HG02884 (cell line): ENCODE data around the gene CEACAM18.
"Not testable (repeated sequence)": the region's sequence is repeated elsewhere in the genome, so short reads cannot be mapped to it uniquely, and the experiment has no call there.

Experiments used
- ATAC-seq: cut with Tn5 transposase; IDR thresholded peaks from one replicate; pipeline ENCODE4 v1.9.1; 2021; ENCODE audit warnings: mild to moderate bottlenecking, moderate library complexity; ENCODE audit not compliant: unreplicated experiment

CEACAM18 gene

DNA sequence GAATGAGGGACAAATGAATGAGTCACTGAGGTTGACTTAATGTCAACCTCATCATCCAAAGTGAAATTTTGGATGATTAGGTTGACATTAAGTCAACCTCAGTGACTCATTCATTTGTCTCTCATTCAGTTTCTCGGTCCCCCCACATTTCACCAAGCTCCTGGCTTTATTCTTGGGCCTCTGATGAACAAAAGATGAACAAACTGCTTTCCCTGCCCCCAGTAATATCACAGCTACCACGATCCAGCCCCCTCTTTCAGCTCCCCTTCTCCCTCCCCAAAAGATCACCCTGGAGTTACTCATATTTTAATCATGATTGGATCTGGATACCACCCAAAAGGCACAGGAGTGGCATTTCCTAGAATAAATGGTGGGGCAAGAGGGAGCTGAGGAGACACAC is 10.8 kb downstream of the CEACAM18 start:
- ATAC-seq, result no peak

DNA sequence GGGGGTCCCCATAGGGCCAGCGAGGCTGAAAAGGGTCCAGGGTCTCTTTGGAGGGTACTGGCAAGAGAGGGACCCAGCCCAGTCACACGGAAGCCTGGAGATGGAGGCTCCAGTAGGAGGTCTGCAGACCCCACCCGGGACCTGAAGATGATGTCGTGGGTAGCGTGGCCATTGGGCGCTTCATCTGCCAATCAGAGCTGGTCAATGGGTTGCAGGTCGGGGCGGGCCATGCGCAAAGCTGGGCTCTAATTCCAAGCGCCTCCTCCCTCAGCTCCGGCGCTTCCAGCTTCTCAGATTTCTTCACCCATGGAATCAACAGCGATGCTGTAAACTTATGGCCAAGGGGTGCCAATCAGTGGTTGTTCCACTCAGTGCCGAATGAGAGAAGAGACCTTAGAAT is 12.3 kb downstream of the CEACAM18 start:
- no peak for ATAC-seq

DNA sequence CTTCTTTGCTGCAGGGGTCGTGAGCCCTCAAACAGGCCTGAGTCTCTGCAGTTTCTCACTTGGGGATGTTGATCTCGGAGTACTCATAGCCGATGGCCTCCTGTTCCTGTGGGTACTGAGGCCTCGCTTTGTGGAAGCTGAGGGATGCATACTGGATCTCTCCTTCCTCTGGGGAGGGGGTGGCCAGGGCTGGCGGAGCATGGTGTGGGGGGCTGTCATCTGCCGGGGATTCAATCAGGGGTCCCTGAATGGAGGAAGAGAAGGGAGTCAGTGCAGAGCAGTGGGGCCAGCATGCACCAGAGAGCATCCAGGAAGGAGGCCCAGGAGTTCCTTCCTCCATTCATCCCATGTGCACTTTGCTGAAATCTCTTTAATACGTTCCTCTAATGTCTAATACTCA is 13.2 kb downstream of the CEACAM18 start:
- ATAC-seq, result no peak

DNA sequence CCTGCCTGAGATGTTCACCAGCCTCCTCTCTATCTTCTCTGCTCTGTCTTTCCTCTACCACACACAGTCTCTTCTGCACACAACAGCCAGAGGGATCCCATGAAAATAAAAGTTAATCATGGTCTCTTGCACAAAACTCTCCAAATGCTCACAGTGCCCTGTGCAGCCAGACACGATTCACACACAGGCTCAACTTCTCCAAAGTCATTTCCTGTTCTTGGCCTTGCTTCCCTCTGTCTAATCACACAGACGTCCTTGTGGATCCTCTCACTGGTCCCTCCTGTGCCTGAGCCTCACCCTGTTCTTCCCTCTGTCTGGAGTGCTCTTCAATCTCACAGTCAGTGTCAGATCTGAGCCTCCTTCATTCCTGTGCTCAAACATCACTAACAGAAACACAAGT is 15.4 kb downstream of the CEACAM18 start:
- ATAC-seq, result no peak

DNA sequence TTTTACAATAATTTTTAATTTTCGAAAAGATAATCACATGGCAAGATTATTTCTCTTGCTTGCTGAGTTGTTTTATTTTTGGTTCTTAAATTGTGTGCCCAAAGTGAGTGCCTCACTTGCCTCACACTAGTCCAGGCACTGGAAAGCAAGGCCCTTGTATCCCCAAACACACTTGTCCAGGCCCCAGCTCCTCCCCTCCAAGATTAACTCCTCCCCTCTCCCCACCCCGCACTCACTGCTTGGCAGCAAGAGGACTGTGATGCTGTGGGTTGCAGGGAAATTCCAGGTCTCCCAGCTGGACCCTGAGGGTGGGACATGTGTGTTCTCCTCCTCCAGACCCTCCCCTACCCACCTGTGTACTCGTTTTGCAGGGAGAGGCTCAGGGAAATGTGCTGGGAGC is 19.3 kb downstream of the CEACAM18 start:
- no peak for ATAC-seq

DNA sequence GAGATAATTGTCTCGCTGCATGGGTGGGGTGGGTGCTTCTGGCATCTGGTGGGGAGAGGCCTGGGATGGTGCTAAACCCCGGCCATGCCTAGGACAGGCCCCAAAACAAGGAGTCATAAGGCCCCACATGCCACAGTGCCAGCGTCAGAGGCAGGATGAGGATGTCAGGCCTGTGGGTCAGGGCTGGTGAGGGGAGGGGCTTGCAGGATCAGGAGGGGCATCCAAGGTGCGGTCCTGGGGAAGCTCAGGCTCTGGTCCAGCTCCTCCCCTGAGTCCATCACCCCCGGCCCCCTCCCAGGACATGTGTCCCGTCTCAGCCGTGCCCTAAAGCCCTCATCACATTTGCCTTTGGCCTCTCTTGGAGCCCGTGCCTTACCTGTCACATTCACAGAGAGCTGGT is 22.6 kb downstream of the CEACAM18 start:
- ATAC-seq, result not testable (repeated sequence)

DNA sequence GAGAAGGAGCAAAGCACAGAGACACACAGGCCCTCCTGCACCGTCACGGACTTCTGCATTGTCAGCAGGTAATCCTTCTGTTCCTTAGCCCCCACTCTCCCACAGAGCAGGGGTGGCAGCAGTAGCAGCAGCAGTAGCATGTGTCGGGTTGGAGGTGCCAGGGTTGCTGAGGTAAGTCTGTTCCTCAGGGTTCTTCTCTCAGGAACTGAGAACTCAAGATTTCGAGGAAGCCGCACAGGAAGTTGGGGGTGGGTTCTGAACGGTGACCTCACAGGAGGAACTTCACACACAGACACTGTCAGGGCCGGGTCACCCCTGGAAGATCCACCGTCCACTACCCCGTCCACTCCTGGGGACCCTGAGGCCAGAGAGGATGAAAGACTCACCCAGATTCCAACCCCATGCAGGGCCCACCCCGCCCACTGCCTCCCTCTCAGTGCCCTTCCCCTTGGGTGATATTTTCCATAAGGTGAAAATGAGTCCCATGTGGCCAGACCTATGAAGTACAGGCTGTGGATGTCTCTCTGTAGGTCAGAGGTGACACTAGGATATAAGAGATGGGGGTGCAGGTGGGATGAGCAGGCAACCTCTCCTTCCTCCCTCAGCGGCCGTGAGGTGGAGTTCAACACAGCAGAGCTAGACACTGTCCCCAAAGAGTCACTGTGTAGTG is 23.4 kb downstream of the CEACAM18 start, which contains the start of gene SIGLEC12:
Gene SIGLEC12, minus strand, starts transcription at position 207 of the 670 bp plus-strand sequence. Its CDS starts 67 bp downstream, at position 140.
- no peak for ATAC-seq

DNA sequence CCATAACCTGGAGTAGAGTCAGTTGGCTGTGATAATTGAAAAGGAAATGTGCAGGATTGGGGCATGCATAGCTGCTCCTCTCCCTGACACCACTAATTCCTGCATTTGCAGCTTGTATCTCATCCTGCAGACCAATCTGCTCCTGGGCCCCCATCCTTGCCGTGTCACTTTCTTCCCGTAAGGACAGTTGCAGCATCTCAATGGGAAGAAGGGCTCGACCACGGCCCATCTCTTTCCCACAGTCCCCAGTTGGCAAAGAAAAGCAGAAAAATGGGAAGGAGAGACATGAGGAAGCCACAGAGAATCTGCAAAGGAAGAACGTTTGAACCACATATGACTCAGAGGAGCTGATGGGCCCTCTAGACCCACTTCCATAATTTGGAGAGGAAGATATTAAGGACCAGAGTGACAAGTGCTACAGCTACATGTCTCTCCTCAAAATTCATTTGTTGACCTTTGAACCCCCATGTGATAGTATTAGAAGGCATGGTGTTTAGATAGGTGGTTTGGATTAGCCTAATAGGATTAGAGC is 25.0 kb downstream of the CEACAM18 start:
- ATAC-seq, result no peak

DNA sequence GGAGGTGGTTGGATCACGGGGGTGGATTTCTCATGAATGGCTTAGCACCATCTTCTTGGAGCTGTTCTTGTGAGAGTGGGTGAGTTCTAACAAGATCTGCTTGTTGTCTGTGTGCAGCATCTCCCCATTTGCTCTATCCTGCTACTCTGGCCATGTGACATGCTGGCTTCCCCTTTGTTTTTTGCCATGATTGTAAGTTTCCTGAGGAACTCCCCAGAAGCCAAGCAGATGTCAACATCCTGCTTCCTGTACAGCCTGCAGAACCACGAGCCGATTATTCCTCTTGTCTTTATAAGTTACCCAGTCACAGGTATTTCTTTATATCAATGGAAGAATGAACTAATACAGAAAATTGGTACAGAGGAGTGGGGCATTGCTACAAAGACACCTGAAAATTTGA is 25.6 kb downstream of the CEACAM18 start:
- ATAC-seq, result no peak

DNA sequence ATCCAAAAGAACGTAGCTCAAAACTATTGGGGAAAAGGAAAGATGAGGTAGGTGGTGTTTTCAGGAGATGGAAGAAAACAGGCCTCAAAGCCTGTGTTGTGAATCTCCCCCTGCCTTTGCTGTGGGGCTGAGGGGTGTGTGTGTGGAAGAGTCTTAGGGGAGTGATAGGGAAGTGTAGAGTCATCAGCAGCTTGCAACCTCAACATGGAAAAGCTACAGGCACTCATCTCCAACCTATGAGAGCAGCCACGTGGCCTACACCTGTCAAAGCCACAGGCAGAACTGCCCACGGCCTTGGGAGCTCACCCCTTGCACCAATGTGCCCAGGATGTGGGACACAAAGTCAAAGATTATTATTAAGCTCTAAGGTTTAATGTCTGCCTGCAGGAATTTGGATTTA is 27.6 kb downstream of the CEACAM18 start:
- ATAC-seq, result no peak

DNA sequence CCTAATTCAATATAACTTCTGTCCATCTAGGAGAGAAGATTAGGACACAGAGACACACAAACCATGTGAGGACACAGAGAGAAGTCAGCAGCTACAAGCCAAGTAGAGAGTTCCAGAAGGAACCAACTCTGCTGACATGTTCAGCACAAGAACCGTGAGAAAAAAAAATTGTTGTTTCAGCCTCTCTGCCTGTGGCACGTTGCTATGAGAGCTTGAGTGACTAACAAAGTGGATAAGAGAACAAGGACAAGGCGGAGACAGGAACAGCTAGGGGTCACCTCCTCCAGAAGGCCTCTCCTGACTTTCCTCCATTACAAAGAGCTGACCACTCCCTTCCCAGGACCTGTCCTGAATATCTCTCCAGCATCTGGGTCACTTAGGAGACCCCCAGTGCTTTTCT is 28.9 kb downstream of the CEACAM18 start:
- ATAC-seq, result no peak

DNA sequence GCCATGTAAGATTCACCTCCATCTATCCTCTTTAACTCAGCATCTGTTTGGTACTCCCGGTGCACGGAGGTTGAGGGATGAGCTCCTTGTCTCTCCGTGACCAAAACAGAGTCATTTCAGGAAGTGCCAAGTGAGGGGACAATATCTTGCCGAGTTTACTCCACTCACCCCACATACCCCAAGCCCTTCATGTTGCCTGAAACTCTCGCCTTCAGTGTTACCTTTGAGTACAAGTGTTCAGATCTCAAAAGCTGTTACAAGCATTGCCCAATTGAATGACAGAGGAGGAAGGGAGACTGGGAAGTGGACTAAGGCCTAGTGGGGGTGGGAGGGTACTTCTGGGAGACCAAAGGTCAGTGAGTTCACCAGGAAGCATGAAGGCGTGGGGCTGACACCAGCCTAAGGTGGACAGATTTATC is 29.3 kb downstream of the CEACAM18 start:
- ATAC-seq, result no peak

DNA sequence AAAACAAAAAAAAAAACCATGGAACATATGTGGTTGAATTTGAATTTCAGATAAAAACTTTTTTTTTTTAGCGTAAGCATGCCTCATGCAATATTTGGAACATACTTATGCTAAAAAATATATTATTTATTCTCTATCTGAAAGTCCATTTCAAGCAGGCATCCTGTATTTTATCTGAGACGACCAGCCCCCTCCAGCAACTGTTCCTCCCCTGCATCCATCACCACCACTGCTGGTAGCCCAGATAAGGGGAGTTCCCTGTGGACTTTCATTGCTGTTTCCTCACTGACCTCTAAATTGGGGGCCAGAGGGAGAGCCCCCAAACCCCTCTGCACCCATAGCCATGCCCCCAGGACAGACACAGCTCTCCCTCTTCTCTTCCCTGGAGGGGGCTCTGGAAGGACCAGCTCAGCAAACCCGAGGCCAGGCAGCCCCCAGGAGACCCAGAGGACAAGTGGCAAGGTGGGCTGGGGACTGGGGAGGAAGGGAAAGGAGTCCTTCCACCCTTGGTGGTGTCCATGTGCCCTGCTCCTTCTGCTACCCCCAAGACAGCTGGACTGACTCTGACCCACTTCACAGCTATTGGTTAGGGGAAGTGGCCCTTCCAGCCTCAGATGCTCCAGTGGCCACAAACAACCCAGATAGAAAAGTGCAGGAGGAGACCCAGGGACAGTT is 29.9 kb downstream of the CEACAM18 start:
- ATAC-seq, result no peak

DNA sequence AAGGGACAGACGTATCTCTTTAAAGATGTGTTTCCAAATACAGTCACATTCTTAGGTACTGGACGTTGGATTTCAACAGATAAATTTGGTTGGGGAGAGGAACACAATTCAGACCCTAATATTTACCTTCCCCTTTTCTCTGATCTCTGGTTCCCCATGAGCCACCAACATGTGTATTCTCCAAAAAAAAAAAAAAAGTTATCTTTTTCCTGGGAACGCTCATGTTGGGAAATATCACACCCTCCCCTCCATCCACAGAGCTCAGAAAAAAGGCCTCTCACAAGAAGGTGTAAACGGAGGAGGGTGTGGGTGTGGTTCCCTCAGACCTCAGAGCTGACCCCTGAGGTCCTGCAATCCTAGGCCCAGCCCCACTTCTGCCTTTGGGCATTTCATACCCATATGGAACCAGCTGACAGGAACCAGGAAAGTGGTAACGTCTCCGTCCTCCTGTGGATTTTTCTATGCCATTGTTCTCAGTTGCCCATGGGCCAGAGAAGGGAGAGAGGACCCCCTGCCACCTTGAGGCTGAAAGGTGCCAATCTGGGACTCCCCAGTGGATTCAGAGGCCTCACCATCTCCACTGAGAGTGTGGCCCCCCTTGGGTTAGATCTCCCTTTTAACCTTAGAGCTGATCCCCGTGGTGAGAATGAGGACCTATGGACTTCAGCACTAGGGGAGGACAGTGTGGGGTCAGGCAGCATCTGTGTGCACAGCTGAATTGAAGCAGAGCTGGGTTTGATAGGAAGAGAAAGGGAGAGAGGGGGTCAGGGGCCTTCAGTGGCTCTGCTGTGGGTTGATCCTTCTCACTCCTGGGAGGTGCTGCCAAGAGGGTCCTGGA is 31.7 kb downstream of the CEACAM18 start:
- ATAC-seq, result no peak

DNA sequence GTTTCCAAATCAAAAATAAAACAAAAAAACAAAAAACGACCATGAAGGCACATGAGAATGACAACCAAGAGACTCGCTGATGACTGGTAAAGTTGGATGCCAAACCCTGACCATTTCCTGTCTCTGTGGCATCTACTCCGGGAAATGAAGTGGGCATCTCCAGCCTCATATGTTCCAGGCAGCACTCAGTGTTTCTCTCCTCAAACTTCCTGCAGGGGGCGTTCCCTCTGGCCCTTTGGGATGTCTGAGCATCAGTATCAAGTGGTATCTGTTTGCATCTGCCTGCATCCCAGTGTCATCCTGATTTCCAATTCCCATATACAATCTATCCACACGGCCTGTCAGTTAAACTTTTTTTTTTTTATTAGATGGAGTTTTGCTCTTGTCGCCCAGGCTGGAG is 33.0 kb downstream of the CEACAM18 start:
- no peak for ATAC-seq

DNA sequence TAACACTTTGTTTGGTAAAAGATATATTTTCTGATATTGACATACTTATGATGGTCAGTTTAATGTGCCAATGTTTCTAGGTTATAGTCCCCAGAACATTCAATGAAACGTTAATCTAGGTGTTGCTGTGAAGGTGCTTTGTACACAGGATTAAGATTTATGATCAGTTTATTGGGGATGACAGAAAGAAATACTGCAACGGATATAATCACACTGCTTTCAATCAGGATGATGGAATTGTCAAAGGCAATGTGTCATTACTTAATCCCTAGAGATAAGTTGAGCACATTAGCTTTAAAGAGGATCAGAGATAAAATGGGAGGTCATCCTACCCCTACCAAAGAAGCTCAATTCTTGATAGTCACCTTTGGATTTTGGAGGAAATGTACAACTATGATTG is 35.6 kb downstream of the CEACAM18 start:
- ATAC-seq, result no peak

DNA sequence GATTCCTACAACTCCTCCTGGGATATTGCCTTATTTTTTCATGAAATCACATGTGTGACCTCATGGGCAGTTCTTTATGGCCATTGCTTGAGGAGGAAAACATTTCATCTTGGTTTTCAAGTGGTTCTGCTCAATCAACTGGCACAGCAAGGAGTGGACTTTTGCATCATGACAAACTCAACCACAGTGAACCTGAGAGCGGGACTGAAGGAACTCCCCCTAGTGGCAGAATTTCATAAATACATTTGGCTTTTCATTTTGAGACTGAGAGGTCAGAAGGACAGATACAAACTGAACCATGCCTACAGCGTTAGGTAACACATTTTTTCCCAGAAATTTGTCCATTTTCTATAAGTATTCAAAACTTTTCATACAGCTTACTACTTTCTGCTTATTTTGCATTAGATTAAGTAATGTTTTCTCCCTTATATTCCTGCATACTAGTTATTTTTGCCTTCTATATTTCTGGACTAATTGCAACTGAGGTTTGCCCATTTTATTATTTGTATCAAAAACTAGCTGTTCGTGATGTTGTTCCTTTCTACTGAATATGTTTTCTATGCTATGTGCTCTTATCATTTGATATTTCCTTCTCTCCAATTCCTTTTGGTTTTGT is 36.6 kb downstream of the CEACAM18 start:
- no peak for ATAC-seq

DNA sequence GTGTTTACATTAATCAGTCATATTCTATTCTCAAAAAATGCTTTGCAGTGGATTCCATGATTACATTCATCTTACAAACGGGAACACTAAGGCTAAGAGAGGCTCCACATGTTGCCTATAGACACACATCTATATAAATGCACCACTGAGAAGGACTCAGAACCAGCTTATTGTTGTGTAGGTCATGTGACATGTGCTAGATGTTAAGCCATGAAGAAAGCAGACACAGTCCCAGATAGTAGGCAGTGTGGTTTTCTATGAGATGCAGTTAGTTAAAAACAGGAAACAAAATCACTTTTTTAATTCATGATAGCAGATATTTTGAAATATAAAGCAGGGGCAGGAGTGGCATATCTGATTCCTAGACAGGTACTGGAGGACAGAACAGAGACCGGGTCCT is 42.4 kb downstream of the CEACAM18 start:
- no peak for ATAC-seq

DNA sequence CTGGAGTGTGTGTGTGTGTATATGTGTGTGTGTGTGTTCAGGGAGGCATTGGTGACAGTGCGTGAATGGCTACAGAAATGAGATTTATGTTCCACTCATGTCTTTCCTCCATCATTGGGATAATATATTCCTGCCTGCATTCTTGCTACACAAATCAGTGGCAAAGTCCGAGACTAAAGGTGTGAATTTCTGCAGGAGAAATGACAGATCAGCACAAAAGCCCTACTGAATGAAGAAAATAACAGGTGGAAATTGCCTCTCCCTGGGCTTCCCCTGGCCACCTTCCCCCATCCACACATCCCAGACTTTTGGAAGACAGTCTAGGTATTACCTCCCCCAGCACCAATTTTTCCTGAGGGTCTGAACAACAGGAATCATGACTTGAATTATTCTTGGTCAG is 43.0 kb downstream of the CEACAM18 start:
- no peak for ATAC-seq

DNA sequence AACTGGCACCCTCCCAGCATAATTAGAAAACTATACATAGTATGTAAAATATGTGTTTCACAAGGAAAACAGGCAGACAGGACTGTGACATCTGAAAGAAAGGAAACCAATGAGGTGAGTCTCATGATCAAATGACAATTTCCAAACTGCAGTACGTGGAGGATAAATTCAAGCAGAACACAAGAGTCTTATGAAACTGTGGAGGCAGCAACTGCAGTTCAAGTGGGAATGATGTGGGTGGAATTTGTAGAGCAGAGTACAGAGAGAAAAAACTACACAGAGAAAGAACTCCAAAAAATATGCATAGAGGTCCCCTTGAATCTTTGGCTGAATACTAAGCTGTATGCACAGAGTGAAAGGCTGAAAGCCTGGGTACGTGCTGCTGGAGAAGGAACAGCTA is 43.4 kb downstream of the CEACAM18 start:
- ATAC-seq, result no peak

DNA sequence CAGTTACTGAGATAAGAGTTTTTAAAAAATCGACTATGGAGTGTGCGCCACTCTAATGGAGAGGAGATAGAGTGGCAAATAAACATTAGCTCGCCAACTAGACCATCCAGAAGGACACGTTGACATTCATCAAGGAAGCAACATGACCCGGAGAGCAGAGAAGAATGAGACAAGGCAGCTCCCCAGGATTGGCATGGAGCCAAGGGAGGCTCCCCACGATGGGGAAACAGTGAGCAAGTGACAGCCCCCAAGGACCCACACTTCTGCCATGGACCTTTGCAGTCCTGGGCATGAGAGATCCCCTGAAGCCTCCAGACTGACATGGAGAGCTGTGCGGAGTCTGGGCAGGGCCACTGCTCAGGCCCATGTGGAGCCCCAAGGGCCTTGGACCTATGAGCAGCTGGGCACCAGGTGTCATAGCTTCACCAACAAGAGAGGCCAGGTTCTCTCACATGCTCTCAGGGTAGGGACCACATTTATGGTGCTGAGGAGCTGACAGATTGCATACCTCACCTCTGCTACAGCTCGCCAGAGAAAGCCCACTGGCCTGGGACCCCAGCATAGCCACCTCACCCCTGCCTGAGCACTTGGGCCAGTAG is 46.4 kb downstream of the CEACAM18 start:
- ATAC-seq, result no peak
